Neural cell (in vitro differentiated cells): ENCODE results near the gene DGLUCY. TPM values are rescaled to one million over a fixed set of nuclear protein-coding genes. Genes with fewer than 3 reads are reported as not detected.

Source experiments
- polyA plus RNA-seq: library from polyadenylated mRNA; depleted of rRNA; stranded (reverse); fragments of >200 nt; gene quantifications from 2 replicates; pipeline ENCODE4 v1.2.3, GENCODE V29; 2014
- small RNA-seq, 3 experiments: library from RNA; depleted of rRNA; stranded (forward); fragments of <200 nt; gene quantifications; one replicate each; pipeline ENCODE3, GENCODE V24; 2012

Gene DGLUCY
- polyA plus RNA-seq, 1 donor from 2014 or later = 30.5 TPM

Small RNA genes within 50 kb of the gene (small RNA-seq; reads per million reads assigned to genes)
- gene RNU7-30P (0 reads per million in 3 experiments), gene SNORA11B (4.7 to 17.2 (median 16.8) reads per million in 3 experiments)

Other genes starting within 250 kb of the DGLUCY start
- gene RPS6KA5, start 53.4 kb upstream of the DGLUCY start, polyA plus RNA-seq = 6.3 and 11.1 TPM in 2 replicates
- gene GPR68, start 130.6 kb downstream of the DGLUCY start, polyA plus RNA-seq = 2.1 and 4.5 TPM in 2 replicates